WTC11 (cell line): Measurements from ENCODE around the gene MGAT3. TPM values are rescaled to one million over a fixed set of nuclear protein-coding genes. Genes with fewer than 3 reads are reported as not detected.
A peak's percentile ranks its signal among the peaks of the same experiment; 100 is the strongest.

Source experiments
- ATAC-seq: fragments of 200-7000 bp; cut with Tn5 transposase; 2 replicates; pipeline ENCODE4 v1.10.0; 2021; ENCODE audit warnings: mild to moderate bottlenecking, moderate library complexity
- CTCF ChIA-PET: fragments of 300-600 bp; sonication (Branson Sonifier 250); formaldehyde crosslinking; loops from one replicate; lab custom pipeline; 2021; ENCODE audit warnings: antibody characterized with exemption; lab: Charles Lee
- POLR2A ChIA-PET: fragments of 350-600 bp; sonication (Branson Sonifier 250); formaldehyde crosslinking; loops from one replicate; lab custom pipeline; 2021; ENCODE audit warnings: antibody characterized with exemption; lab: Charles Lee
- DNase-seq: peaks from one replicate; pipeline ENCODE4 v3.0.0; 2021; ENCODE audit warnings: low spot score
- H3K27ac Mint-ChIP-seq: 2 replicates; pipeline ENCODE4 v1.8.0; 2021; ENCODE audit warnings: mixed read lengths
- H3K27me3 Mint-ChIP-seq: 2 replicates; pipeline ENCODE4 v1.8.0; 2021; ENCODE audit warnings: low read depth, mild to moderate bottlenecking, moderate library complexity, mixed read lengths
- H3K36me3 Mint-ChIP-seq: 2 replicates; pipeline ENCODE4 v1.8.0; 2021; ENCODE audit warnings: mixed read lengths
- H3K4me1 Mint-ChIP-seq: 2 replicates; pipeline ENCODE4 v1.8.0; 2022; ENCODE audit warnings: mixed read lengths
- H3K4me3 Mint-ChIP-seq: 2 replicates; pipeline ENCODE4 v1.8.0; 2021; ENCODE audit warnings: mild to moderate bottlenecking, moderate library complexity, mixed read lengths
- H3K9me3 Mint-ChIP-seq: 2 replicates; pipeline ENCODE4 v1.8.0; 2021; ENCODE audit warnings: mixed read lengths
- ATF2 ChIP-seq: sonication (generic); formaldehyde crosslinking; IDR thresholded peaks from 2 replicates; pipeline ENCODE4 v1.8.1; 2022; ENCODE audit warnings: low read depth, missing genetic modification reagents, borderline replicate concordance
- CBFB ChIP-seq: sonication (generic); formaldehyde crosslinking; IDR thresholded peaks from 2 replicates; pipeline ENCODE4 v1.8.1; 2022; ENCODE audit warnings: mild to moderate bottlenecking, low read depth, missing genetic modification reagents
- CREM ChIP-seq: sonication (generic); formaldehyde crosslinking; IDR thresholded peaks from 2 replicates; pipeline ENCODE4 v1.8.1; 2022; ENCODE audit warnings: mild to moderate bottlenecking, missing genetic modification reagents, moderate library complexity
- CTCF ChIP-seq: fragments of 200-600 bp; IDR thresholded peaks from 2 replicates; pipeline ENCODE4 v1.8.0; 2022; ENCODE audit warnings: antibody characterized with exemption
- ELF4 ChIP-seq: sonication (generic); formaldehyde crosslinking; IDR thresholded peaks from 2 replicates; pipeline ENCODE4 v1.8.1; 2022; ENCODE audit warnings: low read depth, mild to moderate bottlenecking, moderate library complexity, missing genetic modification reagents
- ESRRA ChIP-seq: sonication (generic); formaldehyde crosslinking; IDR thresholded peaks from 2 replicates; pipeline ENCODE4 v1.8.1; 2022; ENCODE audit warnings: mild to moderate bottlenecking, missing genetic modification reagents, borderline replicate concordance
- FOXJ3 ChIP-seq: sonication (generic); formaldehyde crosslinking; IDR thresholded peaks from 2 replicates; pipeline ENCODE4 v1.9.0; 2021; ENCODE audit warnings: missing genetic modification reagents, mild to moderate bottlenecking, borderline replicate concordance
- FOXP1 ChIP-seq: sonication (generic); formaldehyde crosslinking; IDR thresholded peaks from 2 replicates; pipeline ENCODE4 v1.8.0; 2022; ENCODE audit warnings: missing genetic modification reagents, mild to moderate bottlenecking, moderate library complexity, borderline replicate concordance
- GTF2I ChIP-seq: fragments of 250-450 bp; sonication (Bioruptor Pico); conservative IDR thresholded peaks from 2 replicates; pipeline ENCODE4 v1.4.0; 2021; ENCODE audit warnings: mild to moderate bottlenecking
- JAZF1 ChIP-seq: fragments of 250-450 bp; sonication (Bioruptor Pico); IDR thresholded peaks from 2 replicates; pipeline ENCODE4 v1.9.0; 2021; ENCODE audit warnings: moderate library complexity, mild to moderate bottlenecking, inconsistent platforms
- MYBL2 ChIP-seq: sonication (generic); formaldehyde crosslinking; IDR thresholded peaks from 2 replicates; pipeline ENCODE4 v1.8.1; 2023; ENCODE audit warnings: mild to moderate bottlenecking, moderate library complexity, missing genetic modification reagents
- NFE2L1 ChIP-seq: sonication (generic); formaldehyde crosslinking; IDR thresholded peaks from 2 replicates; pipeline ENCODE4 v1.8.1; 2023; ENCODE audit warnings: missing genetic modification reagents
- NR2C2 ChIP-seq: sonication (generic); formaldehyde crosslinking; IDR thresholded peaks from 2 replicates; pipeline ENCODE4 v1.8.0; 2022; ENCODE audit warnings: mild to moderate bottlenecking, missing genetic modification reagents
- PREB ChIP-seq: sonication (generic); formaldehyde crosslinking; IDR thresholded peaks from 2 replicates; pipeline ENCODE4 v1.8.1; 2022; ENCODE audit warnings: mild to moderate bottlenecking, missing genetic modification reagents, moderate library complexity, borderline replicate concordance
- SMAD3 ChIP-seq: sonication (generic); formaldehyde crosslinking; IDR thresholded peaks from 2 replicates; pipeline ENCODE4 v1.8.0; 2022; ENCODE audit warnings: missing genetic modification reagents, mild to moderate bottlenecking, borderline replicate concordance
- SMAD4 ChIP-seq: sonication (generic); formaldehyde crosslinking; IDR thresholded peaks from 2 replicates; pipeline ENCODE4 v1.8.0; 2022; ENCODE audit warnings: mild to moderate bottlenecking, missing genetic modification reagents
- USF2 ChIP-seq: sonication (generic); formaldehyde crosslinking; IDR thresholded peaks from 2 replicates; pipeline ENCODE4 v1.8.1; 2023; ENCODE audit warnings: mild to moderate bottlenecking, missing genetic modification reagents, moderate library complexity
- ZBTB21 ChIP-seq: sonication (generic); formaldehyde crosslinking; IDR thresholded peaks from 2 replicates; pipeline ENCODE4 v1.8.1; 2023; ENCODE audit warnings: mild to moderate bottlenecking, missing genetic modification reagents, borderline replicate concordance
- ZNF121 ChIP-seq: sonication (generic); formaldehyde crosslinking; IDR thresholded peaks from 2 replicates; pipeline ENCODE4 v1.8.0; 2023; ENCODE audit warnings: missing genetic modification reagents
- ZNF219 ChIP-seq: sonication (generic); formaldehyde crosslinking; IDR thresholded peaks from 2 replicates; pipeline ENCODE4 v1.8.0; 2023; ENCODE audit warnings: missing genetic modification reagents, mild to moderate bottlenecking, borderline replicate concordance
- ZNF232 ChIP-seq: sonication (generic); formaldehyde crosslinking; IDR thresholded peaks from 2 replicates; pipeline ENCODE4 v1.8.0; 2022; ENCODE audit warnings: mild to moderate bottlenecking, missing genetic modification reagents
- ZNF263 ChIP-seq: sonication (generic); formaldehyde crosslinking; IDR thresholded peaks from 2 replicates; pipeline ENCODE4 v1.8.1; 2022; ENCODE audit warnings: low read depth, mild to moderate bottlenecking, moderate library complexity, missing genetic modification reagents
- ZNF671 ChIP-seq: fragments of 250-450 bp; sonication (Bioruptor Pico); IDR thresholded peaks from 2 replicates; pipeline ENCODE4 v1.8.0; 2021; ENCODE audit warnings: mild to moderate bottlenecking
- total RNA-seq: library from RNA; stranded (reverse); gene quantifications from 3 replicates; pipeline ENCODE4 v1.2.3, GENCODE V29; 2021
- TF ChIP-seq, protein P1 (sequence below): sonication (generic); formaldehyde crosslinking; IDR thresholded peaks from 2 replicates; pipeline ENCODE4 v1.8.1; 2022; ENCODE audit warnings: low read depth, mild to moderate bottlenecking, moderate library complexity, missing genetic modification reagents, borderline replicate concordance
- TF ChIP-seq, protein P2 (sequence below): sonication (generic); formaldehyde crosslinking; IDR thresholded peaks from 2 replicates; pipeline ENCODE4 v1.8.1; 2022; ENCODE audit warnings: missing genetic modification reagents, borderline replicate concordance
- TF ChIP-seq, protein P3 (sequence below): sonication (generic); formaldehyde crosslinking; IDR thresholded peaks from 2 replicates; pipeline ENCODE4 v1.8.1; 2022; ENCODE audit warnings: mild to moderate bottlenecking, moderate library complexity, missing genetic modification reagents

The MGAT3 gene
- total RNA-seq, 1 experiment from 2014 or later = 11.4 TPM

- no peaks in the 10 kb centered on the region for H3K27me3 Mint-ChIP-seq
- TF ChIP-seq FOXP1 (CRISPR knock-in tag) (no peak), NR2C2 (no peak), CREM (no peak), CTCF (no peak), USF2 (CRISPR knock-in tag) (no peak), JAZF1 (CRISPR knock-in tag) (no peak), ZNF219 (no peak), NFE2L1 (CRISPR knock-in tag) (no peak), ZNF121 (CRISPR knock-in tag) (no peak), PREB (CRISPR knock-in tag) (no peak), ATF2 (no peak), ZNF263 (CRISPR knock-in tag) (no peak)
- TF ChIP-seq, protein P1, sequence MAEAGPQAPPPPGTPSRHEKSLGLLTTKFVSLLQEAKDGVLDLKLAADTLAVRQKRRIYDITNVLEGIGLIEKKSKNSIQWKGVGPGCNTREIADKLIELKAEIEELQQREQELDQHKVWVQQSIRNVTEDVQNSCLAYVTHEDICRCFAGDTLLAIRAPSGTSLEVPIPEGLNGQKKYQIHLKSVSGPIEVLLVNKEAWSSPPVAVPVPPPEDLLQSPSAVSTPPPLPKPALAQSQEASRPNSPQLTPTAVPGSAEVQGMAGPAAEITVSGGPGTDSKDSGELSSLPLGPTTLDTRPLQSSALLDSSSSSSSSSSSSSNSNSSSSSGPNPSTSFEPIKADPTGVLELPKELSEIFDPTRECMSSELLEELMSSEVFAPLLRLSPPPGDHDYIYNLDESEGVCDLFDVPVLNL (CRISPR knock-in tag) = no peak
Measured at GRCh38 chr22:39435616-39436015, 21.2 kb upstream of the MGAT3 start.

GRCh38 chr22:39437791-39438704 is 18.8 kb upstream of the MGAT3 start:
- ChIA-PET POLR2A (no interaction called here), CTCF (interaction anchor here (0.5 to 4.3 kb wide), 31 partner anchors 9 to 635 kb away, joined by 3 to 33 read pairs (median 6); partner anchors contain the start of genes ATF4 and TAB1)
- H3K4me1 Mint-ChIP-seq = peaks cover 12% of the 10 kb centered on the region
- peak overlapping the region; percentile 41 for H3K4me3 Mint-ChIP-seq
- no peak for TF ChIP-seq CBFB (CRISPR knock-in tag)
- TF ChIP-seq, protein P2, sequence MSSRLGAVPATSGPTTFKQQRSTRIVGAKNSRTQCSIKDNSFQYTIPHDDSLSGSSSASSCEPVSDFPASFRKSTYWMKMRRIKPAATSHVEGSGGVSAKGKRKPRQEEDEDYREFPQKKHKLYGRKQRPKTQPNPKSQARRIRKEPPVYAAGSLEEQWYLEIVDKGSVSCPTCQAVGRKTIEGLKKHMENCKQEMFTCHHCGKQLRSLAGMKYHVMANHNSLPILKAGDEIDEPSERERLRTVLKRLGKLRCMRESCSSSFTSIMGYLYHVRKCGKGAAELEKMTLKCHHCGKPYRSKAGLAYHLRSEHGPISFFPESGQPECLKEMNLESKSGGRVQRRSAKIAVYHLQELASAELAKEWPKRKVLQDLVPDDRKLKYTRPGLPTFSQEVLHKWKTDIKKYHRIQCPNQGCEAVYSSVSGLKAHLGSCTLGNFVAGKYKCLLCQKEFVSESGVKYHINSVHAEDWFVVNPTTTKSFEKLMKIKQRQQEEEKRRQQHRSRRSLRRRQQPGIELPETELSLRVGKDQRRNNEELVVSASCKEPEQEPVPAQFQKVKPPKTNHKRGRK (CRISPR knock-in tag) = no peak
- TF ChIP-seq ELF4 (CRISPR knock-in tag) = no peak
- TF ChIP-seq ZBTB21 = no peak
- TF ChIP-seq FOXJ3 = no peak
- no peak for TF ChIP-seq ZNF671 (CRISPR knock-in tag)
- no peak for TF ChIP-seq ZNF232 (CRISPR knock-in tag)
- no peak for TF ChIP-seq ESRRA (CRISPR knock-in tag)
- TF ChIP-seq, protein P3, sequence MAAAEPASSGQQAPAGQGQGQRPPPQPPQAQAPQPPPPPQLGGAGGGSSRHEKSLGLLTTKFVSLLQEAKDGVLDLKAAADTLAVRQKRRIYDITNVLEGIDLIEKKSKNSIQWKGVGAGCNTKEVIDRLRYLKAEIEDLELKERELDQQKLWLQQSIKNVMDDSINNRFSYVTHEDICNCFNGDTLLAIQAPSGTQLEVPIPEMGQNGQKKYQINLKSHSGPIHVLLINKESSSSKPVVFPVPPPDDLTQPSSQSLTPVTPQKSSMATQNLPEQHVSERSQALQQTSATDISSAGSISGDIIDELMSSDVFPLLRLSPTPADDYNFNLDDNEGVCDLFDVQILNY = no peak
- TF ChIP-seq GTF2I = no peak
- no peak for TF ChIP-seq SMAD4 (CRISPR knock-in tag)
- TF ChIP-seq SMAD3 (CRISPR knock-in tag) = no peak
- no peak for TF ChIP-seq MYBL2 (CRISPR knock-in tag)
- no peaks in the 10 kb centered on the region for H3K27me3 Mint-ChIP-seq
- no peaks in the 10 kb centered on the region for H3K36me3 Mint-ChIP-seq
- H3K9me3 Mint-ChIP-seq = no peaks in the 10 kb centered on the region
- DNase-seq (no peak), ATAC-seq (peak; percentile 28)
- H3K27ac Mint-ChIP-seq = no peak overlapping the region

More at GRCh38 chr22:39435616-39436015, 21.2 kb upstream of the MGAT3 start:
- Mint-ChIP-seq H3K9me3 (no peaks in the 10 kb centered on the region), H3K4me3 (no peak overlapping the region), H3K27ac (no peak overlapping the region), H3K36me3 (no peaks in the 10 kb centered on the region), H3K4me1 (peaks cover 12% of the 10 kb centered on the region)
- DNase-seq (no peak), ATAC-seq (no peak)
- CTCF ChIA-PET = interaction anchor here (0.9 to 4.3 kb wide), 3 partner anchors 37 to 93 kb away, joined by 3 to 33 read pairs (median 4); partner anchors contain the start of gene TAB1
- POLR2A ChIA-PET = no interaction called here
